GM12878 (cell line): ENCODE data around the gene SLC35E1. TPM values are rescaled to one million over a fixed set of nuclear protein-coding genes. Genes with fewer than 3 reads are reported as not detected.

Experiments
- ATAC-seq: fragments of 200-7000 bp; cut with Tn5 transposase; 3 replicates; pipeline ENCODE4 v1.9.1; 2020; ENCODE audit warnings: mild to moderate bottlenecking, moderate library complexity
- BruUV-seq: library from RNA; stranded (reverse); fragments of 400-500 nt; replicated peaks from 2 replicates; lab custom pipeline; 2021; lab: Mats Ljungman, UMichigan
- CTCF ChIA-PET: fragments of 300-600 bp; sonication (Branson Sonifier 250); formaldehyde crosslinking; extraction: SDS; loops from one replicate; lab custom pipeline; 2021; ENCODE audit warnings: inconsistent platforms; lab: Yijun Ruan, JAX
- POLR2A ChIA-PET: fragments of 350-600 bp; formaldehyde crosslinking; extraction: SDS; loops from one replicate; lab custom pipeline; 2021; ENCODE audit warnings: inconsistent platforms; lab: Charles Lee
- RAD21 ChIA-PET: fragments of 300-600 bp; sonication (Branson Sonifier 250); formaldehyde crosslinking; loops from one replicate; lab custom pipeline; 2023; ENCODE audit warnings: antibody characterized with exemption; ENCODE audit not compliant: unreplicated experiment; lab: Charles Lee
- SMC1A ChIA-PET: fragments of 300-600 bp; sonication (Branson Sonifier 250); formaldehyde crosslinking; loops from one replicate; lab custom pipeline; 2023; ENCODE audit not compliant: unreplicated experiment, uncharacterized antibody; lab: Charles Lee
- DNase-seq: peaks from one replicate; pipeline ENCODE4 v3.0.0-alpha.2; 2011; ENCODE audit warnings: low read depth, low spot score
- FAIRE-seq: peaks from 3 replicates; lab custom pipeline; 2011; peaks lifted over from hg19 to GRCh38; lab: Jason Lieb, UNC
- H2AFZ ChIP-seq: 2 replicates; pipeline ENCODE4 v1.6.0; 2011; ENCODE audit warnings: low read depth, low read length, control low read depth; ENCODE audit not compliant: control insufficient read depth
- H3K27ac ChIP-seq: 2 replicates; pipeline ENCODE4 v1.5.1; 2011; ENCODE audit warnings: control low read depth; ENCODE audit not compliant: control insufficient read depth, insufficient read depth
- H3K27me3 ChIP-seq, 2 experiments: replicated peaks in 1 of 2; 2 replicates each; pipeline versions ENCODE4 v1.6.0 to v1.6.1; 2011; ENCODE audit warnings: low read length in 1 of 2; ENCODE audit not compliant: control insufficient read depth in 2 of 2, insufficient read depth in 2 of 2
- H3K36me3 ChIP-seq, 2 experiments: 2 replicates each; pipeline ENCODE4 v1.5.1; 2011; ENCODE audit warnings: low read length in 1 of 2; ENCODE audit not compliant: control insufficient read depth in 2 of 2, insufficient read depth in 2 of 2
- H3K4me1 ChIP-seq: 2 replicates; pipeline ENCODE4 v1.6.1; 2011; ENCODE audit warnings: mild to moderate bottlenecking, low read length, moderate library complexity, mixed read lengths; ENCODE audit not compliant: control insufficient read depth, insufficient read depth
- H3K4me2 ChIP-seq: 2 replicates; pipeline ENCODE4 v1.6.0; 2011; ENCODE audit warnings: control low read depth; ENCODE audit not compliant: control insufficient read depth, insufficient read depth
- H3K4me3 ChIP-seq: fragments of 200-600 bp; sonication (generic); 2 replicates; pipeline ENCODE4 v1.5.1; 2016
- H3K79me2 ChIP-seq: 2 replicates; pipeline ENCODE4 v1.6.0; 2011; ENCODE audit warnings: low read length; ENCODE audit not compliant: control insufficient read depth, insufficient read depth
- H3K9ac ChIP-seq: 2 replicates; pipeline ENCODE4 v1.8.0; 2011; ENCODE audit warnings: low read length, control low read depth, mixed read lengths; ENCODE audit not compliant: control insufficient read depth, insufficient read depth
- H3K9me3 ChIP-seq: replicated peaks from 3 replicates; pipeline ENCODE4 v1.5.1; 2011; ENCODE audit warnings: mild to moderate bottlenecking, low read length; ENCODE audit not compliant: control insufficient read depth, insufficient read depth
- H4K20me1 ChIP-seq: 2 replicates; pipeline ENCODE4 v1.6.0; 2011; ENCODE audit not compliant: control insufficient read depth, insufficient read depth
- BCLAF1 ChIP-seq: fragments of 450-650 bp; IDR thresholded peaks from 2 replicates; pipeline ENCODE4 v1.6.1; 2017; ENCODE audit warnings: antibody characterized with exemption, mild to moderate bottlenecking, moderate library complexity
- BMI1 ChIP-seq: fragments of 450-650 bp; IDR thresholded peaks from 2 replicates; pipeline ENCODE4 v1.6.1; 2016; ENCODE audit warnings: mild to moderate bottlenecking, moderate library complexity, borderline replicate concordance
- CBFB ChIP-seq: IDR thresholded peaks from 2 replicates; pipeline ENCODE4 v1.6.1; 2016; ENCODE audit warnings: antibody characterized with exemption, low read depth
- CEBPB ChIP-seq, 2 experiments: fragments of 150-350 bp in 1 of 2; IDR thresholded peaks; 2 replicates each; pipeline ENCODE4 v1.6.1; 2012 to 2014; ENCODE audit warnings: low read depth in 2 of 2, low read length in 2 of 2, borderline replicate concordance in 1 of 2, inconsistent platforms in 1 of 2
- CHD2 ChIP-seq: IDR thresholded peaks from 2 replicates; pipeline ENCODE4 v1.6.1; 2011; ENCODE audit warnings: low read depth, low read length, improper control_type of control experiment, borderline replicate concordance
- DPF2 ChIP-seq: fragments of 450-650 bp; IDR thresholded peaks from 2 replicates; pipeline ENCODE4 v1.6.1; 2017; ENCODE audit warnings: mild to moderate bottlenecking
- FOXK2 ChIP-seq: fragments of 450-650 bp; IDR thresholded peaks from 2 replicates; pipeline ENCODE4 v1.6.1; 2017; ENCODE audit warnings: mild to moderate bottlenecking, moderate library complexity
- FOXM1 ChIP-seq: IDR thresholded peaks from 2 replicates; pipeline ENCODE4 v1.6.1; 2012; ENCODE audit warnings: low read depth, mild to moderate bottlenecking, inconsistent platforms, low read length, moderate library complexity
- JUND ChIP-seq: IDR thresholded peaks from 2 replicates; pipeline ENCODE4 v1.6.1; 2012; ENCODE audit warnings: low read depth, mild to moderate bottlenecking, low read length, improper control_type of control experiment, moderate library complexity
- MAX ChIP-seq: IDR thresholded peaks from 2 replicates; pipeline ENCODE4 v1.6.1; 2012; ENCODE audit warnings: low read depth, low read length, improper control_type of control experiment
- MYB ChIP-seq: fragments of 150-350 bp; IDR thresholded peaks from 2 replicates; pipeline ENCODE4 v1.6.1; 2014; ENCODE audit warnings: mild to moderate bottlenecking, low read depth, low read length, borderline replicate concordance
- NFYA ChIP-seq: IDR thresholded peaks from 2 replicates; pipeline ENCODE4 v1.6.1; 2011; ENCODE audit warnings: low read depth, mild to moderate bottlenecking, low read length, improper control_type of control experiment, borderline replicate concordance
- PRDM15 ChIP-seq: fragments of 450-650 bp; formaldehyde crosslinking; IDR thresholded peaks from 2 replicates; pipeline ENCODE4 v1.4.0; 2020; ENCODE audit warnings: mild to moderate bottlenecking, moderate library complexity
- TAF1 ChIP-seq: IDR thresholded peaks from 2 replicates; pipeline ENCODE4 v1.6.1; 2011; ENCODE audit warnings: mild to moderate bottlenecking, low read depth, low read length, borderline replicate concordance
- TCF12 ChIP-seq: IDR thresholded peaks from 2 replicates; pipeline ENCODE4 v1.6.1; 2011; ENCODE audit warnings: low read depth, mild to moderate bottlenecking, low read length
- TCF3 ChIP-seq: IDR thresholded peaks from 2 replicates; pipeline ENCODE4 v1.6.1; 2012; ENCODE audit warnings: low read depth, mild to moderate bottlenecking, low read length, borderline replicate concordance; ENCODE audit not compliant: insufficient read depth
- WGBS: methylation state at CpG from one replicate; pipeline ENCODE4 v1.1.6; 2016; ENCODE audit warnings: low lambda C conversion rate; ENCODE audit not compliant: insufficient replicate concordance, insufficient coverage; ENCODE audit errors: missing lambda C conversion rate; 5-methylcytosine and 5-hydroxymethylcytosine counted together
- in situ Hi-C: fragments of 300-500 bp; cut with MboI; formaldehyde crosslinking; loops from 9 replicates; pipeline ENCODE4 v1.14.3; 2018; ENCODE audit warnings: mixed read lengths
- intact Hi-C: fragments of 100-400 bp; cut with micrococcal nuclease; formaldehyde crosslinking; loops from one replicate; pipeline ENCODE4 v1.14.2; 2022; ENCODE audit not compliant: unreplicated experiment
- polyA plus RNA-seq, 11 experiments: library from polyadenylated mRNA; depleted of rRNA in 4 of 11; unstranded in 6 of 11; stranded (reverse) in 5 of 11; fragments of >200 nt; fragmentation: Nextera tagmentation in 4 of 11; fragmentation: Illumina TruSeq in 1 of 11; extraction: Ambion mirVana in 4 of 11; extraction: Trizol in 1 of 11; gene quantifications; 1 replicate in 1 of 11; 2 replicates in 10 of 11; pipeline versions ENCODE4 v1.2.1 to v1.2.3, GENCODE V29; 2011 to 2016; ENCODE audit warnings: inconsistent platforms in 2 of 11, missing spikeins in 2 of 11, low read depth in 1 of 11
- total RNA-seq, 4 experiments: library from RNA; depleted of rRNA in 3 of 4; stranded (reverse); fragments of >200 nt in 3 of 4; fragmentation: Illumina TruSeq in 1 of 4; extraction: Trizol in 1 of 4; gene quantifications; 2 replicates each; pipeline versions ENCODE4 v1.2.1 to v1.2.3, GENCODE V29; 2013 to 2021

The SLC35E1 gene
- total and polyA plus RNA-seq, 10 of the 15 experiments (the other 5 are each of a cell fraction or from before 2014, with no cell fraction given): 11.3 to 37.7 (median 22.1) TPM

GRCh38 chr19:16609511-16610200 is 37.4 kb upstream of the SLC35E1 start:
- H3K4me3 ChIP-seq: no peak overlapping the region
- WGBS: 85% methylated on average over 5 of the region's 5 CpGs
- in situ Hi-C loops: no loop called here
- H3K27me3 ChIP-seq: no peaks in the 10 kb centered on the region
- peaks cover 0 to 14% of the 10 kb centered on the region in 2 experiments; a peak in 3 of 4 replicates for H3K36me3 ChIP-seq
- FAIRE-seq (no peak), DNase-seq (no peak), ATAC-seq (no peak)
- no peak overlapping the region for H3K9ac ChIP-seq
- SMC1A ChIA-PET: interaction anchor here (0.6 to 3.4 kb wide), 7 partner anchors 9 to 743 kb away, joined by 3 to 14 read pairs (median 4); no protein-coding TSS in a partner anchor
- no peak overlapping the region for H2AFZ ChIP-seq
- peaks cover 41% of the 10 kb centered on the region for H3K4me1 ChIP-seq
- H4K20me1 ChIP-seq: peaks cover 9% of the 10 kb centered on the region; the same call in 1 of the 2 replicates
- no peak overlapping the region for H3K4me2 ChIP-seq
- BruUV-seq: no TSS peak
- RAD21 ChIA-PET: interaction anchor here (0.6 to 3.0 kb wide), 8 partner anchors 9 to 1569 kb away, joined by 3 to 12 read pairs (median 4); partner anchors contain the start of gene SLC35E1
- no peaks in the 10 kb centered on the region for H3K9me3 ChIP-seq
- H3K27ac ChIP-seq: no peak overlapping the region
- POLR2A ChIA-PET: interaction anchor here (0.6 to 1.6 kb wide), 6 partner anchors 8 to 61 kb away, joined by 3 to 4 read pairs (median 4); no protein-coding TSS in a partner anchor
- intact Hi-C loops: no loop called here
- CTCF ChIA-PET: interaction anchor here (1.0 kb wide), 1 partner anchor 15 kb away, joined by 6 read pairs; no protein-coding TSS in a partner anchor
- peaks cover 93% of the 10 kb centered on the region for H3K79me2 ChIP-seq
- TF ChIP-seq CEBPB (IDR thresholded peaks at IDR 0.05; ENCODE audit: borderline replicate concordance in 1 of 2, low read depth in 2 of 2, low read length in 2 of 2) (no peak), CBFB (no peak), FOXK2 (no peak), TCF12 (no peak), NFYA (no peak), CHD2 (no peak), MAX (no peak), BCLAF1 (no peak), TCF3 (no peak), DPF2 (no peak), BMI1 (no peak), TAF1 (no peak), FOXM1 (no peak), PRDM15 (no peak), JUND (no peak), MYB (no peak)
